ENCODE measurements around the gene RBMS1. TPM values are rescaled to one million over a fixed set of nuclear protein-coding genes. Genes with fewer than 3 reads are reported as not detected.
"Not testable (repeated sequence)": the region's sequence is repeated elsewhere in the genome, so short reads cannot be mapped to it uniquely, and the experiment has no call there.

RBMS1 gene
- total RNA-seq, 1 donor from 2014 or later = 73.7 TPM

GRCh38 chr2:160426604-160427003 lies 67.0 kb downstream of the RBMS1 start:
- DNase-seq (ENCODE audit: extremely low spot score, unreplicated experiment) = no peak
- no peak for TF ChIP-seq CTCF (conservative IDR thresholded peaks at IDR 0.05)
- peaks cover 12% of the 10 kb centered on the region for H3K9me3 Mint-ChIP-seq
- H3K27me3 Mint-ChIP-seq = no peaks in the 10 kb centered on the region
- peaks cover 38% of the 10 kb centered on the region for H3K36me3 Mint-ChIP-seq
- no peak overlapping the region for H3K4me3 Mint-ChIP-seq
- no peak overlapping the region for H3K27ac Mint-ChIP-seq
- peaks cover 19% of the 10 kb centered on the region for H3K4me1 Mint-ChIP-seq (ENCODE audit: unreplicated experiment)

GRCh38 chr2:160425434-160426151 lies 68.0 kb downstream of the RBMS1 start:
- H3K36me3 Mint-ChIP-seq = peaks cover 31% of the 10 kb centered on the region
- DNase-seq (ENCODE audit: extremely low spot score, unreplicated experiment) = no peak
- no peak for TF ChIP-seq CTCF (conservative IDR thresholded peaks at IDR 0.05)
- H3K4me3 Mint-ChIP-seq = no peak overlapping the region
- H3K27me3 Mint-ChIP-seq = no peaks in the 10 kb centered on the region
- peaks cover 19% of the 10 kb centered on the region for H3K4me1 Mint-ChIP-seq (ENCODE audit: unreplicated experiment)
- peak overlapping the region; percentile 15 for H3K27ac Mint-ChIP-seq
- peaks cover 12% of the 10 kb centered on the region for H3K9me3 Mint-ChIP-seq

GRCh38 chr2:160423126-160423525 lies 70.5 kb downstream of the RBMS1 start:
- H3K27ac Mint-ChIP-seq = no peak overlapping the region
- peaks cover 16% of the 10 kb centered on the region for H3K4me1 Mint-ChIP-seq (ENCODE audit: unreplicated experiment)
- no peak for DNase-seq (ENCODE audit: extremely low spot score, unreplicated experiment)
- H3K27me3 Mint-ChIP-seq = no peaks in the 10 kb centered on the region
- H3K9me3 Mint-ChIP-seq = peaks cover 8% of the 10 kb centered on the region
- peaks cover 19% of the 10 kb centered on the region for H3K36me3 Mint-ChIP-seq
- no peak for TF ChIP-seq CTCF (conservative IDR thresholded peaks at IDR 0.05)
- no peak overlapping the region for H3K4me3 Mint-ChIP-seq

GRCh38 chr2:160421646-160422501 lies 71.7 kb downstream of the RBMS1 start:
- not testable (repeated sequence) for H3K9me3 Mint-ChIP-seq; H3K27ac Mint-ChIP-seq; H3K4me3 Mint-ChIP-seq; DNase-seq (ENCODE audit: extremely low spot score, unreplicated experiment); H3K27me3 Mint-ChIP-seq
- Mint-ChIP-seq H3K36me3 (peaks cover 13% of the 10 kb centered on the region), H3K4me1 (ENCODE audit: unreplicated experiment) (peaks cover 17% of the 10 kb centered on the region)

GRCh38 chr2:160420711-160421110 lies 72.9 kb downstream of the RBMS1 start:
- Mint-ChIP-seq H3K36me3 (peaks cover 13% of the 10 kb centered on the region), H3K27me3 (no peaks in the 10 kb centered on the region), H3K27ac (no peak overlapping the region), H3K9me3 (peaks cover 8% of the 10 kb centered on the region), H3K4me1 (ENCODE audit: unreplicated experiment) (peaks cover 18% of the 10 kb centered on the region), H3K4me3 (no peak overlapping the region)
- no peak for DNase-seq (ENCODE audit: extremely low spot score, unreplicated experiment)
- no peak for TF ChIP-seq CTCF (conservative IDR thresholded peaks at IDR 0.05)

Data from type B pancreatic cell (in vitro differentiated cells).